BE2C (cell line): Measurements from ENCODE around the gene SLC46A1. TPM values are rescaled to one million over a fixed set of nuclear protein-coding genes. Genes with fewer than 3 reads are reported as not detected.
"Not testable (repeated sequence)": the region's sequence is repeated elsewhere in the genome, so short reads cannot be mapped to it uniquely, and the experiment has no call there.

Experiments used
- DNase-seq: peaks from one replicate; pipeline ENCODE4 v3.0.0-alpha.2; 2020
- H3K27me3 ChIP-seq: fragments of 250-450 bp; sonication (Bioruptor Pico); 2 replicates; pipeline ENCODE4 v1.5.1; 2020; ENCODE audit warnings: mild to moderate bottlenecking
- H3K36me3 ChIP-seq: fragments of 250-450 bp; sonication (Bioruptor Pico); 2 replicates; pipeline ENCODE4 v1.5.1; 2020; ENCODE audit warnings: mild to moderate bottlenecking
- H3K4me1 ChIP-seq: fragments of 250-450 bp; sonication (Bioruptor Pico); 2 replicates; pipeline ENCODE4 v1.5.1; 2020
- H3K4me3 ChIP-seq: 2 replicates; pipeline ENCODE4 v1.5.1; 2011; ENCODE audit warnings: low read depth, low read length
- H3K9me3 ChIP-seq: fragments of 250-450 bp; sonication (Bioruptor Pico); 2 replicates; pipeline ENCODE4 v1.5.1; 2020
- CTCF ChIP-seq: IDR thresholded peaks from 2 replicates; pipeline ENCODE4 v1.5.1; 2012; ENCODE audit warnings: mild to moderate bottlenecking, low read depth, low read length
- polyA plus RNA-seq: library from polyadenylated mRNA; unstranded; fragments of >200 nt; gene quantifications from one replicate; pipeline ENCODE4 v1.2.1, GENCODE V29; 2012; ENCODE audit warnings: low read depth, missing spikeins; ENCODE audit not compliant: insufficient read length, insufficient read depth

SLC46A1 gene
- polyA plus RNA-seq, result 7.7 TPM

- Histone ChIP-seq H3K27me3 (no peaks in the 10 kb centered on the region), H3K9me3 (no peaks in the 10 kb centered on the region), H3K36me3 (no peaks in the 10 kb centered on the region), H3K4me1 (no peaks in the 10 kb centered on the region), H3K4me3 (peak within 1 kb of the TSS; percentile 62)
- DNase-seq, result peak; percentile 51
- TF ChIP-seq CTCF, result no peak
These were observed at the start of gene SLC46A1 for GRCh38 chr17:28405632-28406472. Gene SLC46A1 (minus strand): TSS chr17:28406212. CDS start chr17:28406114, 98 bp downstream.

DNA sequence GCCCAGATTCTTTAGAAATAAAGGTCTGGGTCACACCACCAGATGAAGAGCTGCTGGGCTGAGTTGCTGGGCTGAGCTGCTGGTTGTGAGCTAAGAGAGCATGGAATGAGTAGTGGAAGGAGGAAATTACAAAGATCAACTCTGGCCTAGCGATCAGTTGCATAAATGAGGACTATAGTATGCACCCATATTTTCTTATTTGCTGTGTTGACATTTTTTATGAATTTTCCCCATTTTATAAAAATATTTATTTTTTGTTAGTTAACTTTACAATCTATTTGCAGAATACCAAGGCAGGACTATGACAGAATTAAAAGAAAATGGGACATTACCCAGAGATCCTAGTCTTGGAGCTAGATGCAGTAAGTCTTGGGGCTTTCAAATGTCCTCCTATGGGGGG lies 43.8 kb upstream of the SLC46A1 start:
- no peaks in the 10 kb centered on the region for H3K36me3 ChIP-seq
- H3K4me3 ChIP-seq, result no peak overlapping the region
- H3K4me1 ChIP-seq, result no peaks in the 10 kb centered on the region
- H3K27me3 ChIP-seq, result no peaks in the 10 kb centered on the region; the same call in 1 of the 2 replicates
- no peak for DNase-seq
- no peaks in the 10 kb centered on the region for H3K9me3 ChIP-seq
- TF ChIP-seq CTCF, result no peak

GRCh38 chr17:28447396-28447760 lies 41.4 kb upstream of the SLC46A1 start:
- no peak for TF ChIP-seq CTCF
- no peaks in the 10 kb centered on the region; the same call in 1 of the 2 replicates for H3K27me3 ChIP-seq
- DNase-seq, result no peak
- H3K9me3 ChIP-seq, result no peaks in the 10 kb centered on the region
- H3K36me3 ChIP-seq, result no peaks in the 10 kb centered on the region
- H3K4me3 ChIP-seq, result no peak overlapping the region
- H3K4me1 ChIP-seq, result no peaks in the 10 kb centered on the region

DNA sequence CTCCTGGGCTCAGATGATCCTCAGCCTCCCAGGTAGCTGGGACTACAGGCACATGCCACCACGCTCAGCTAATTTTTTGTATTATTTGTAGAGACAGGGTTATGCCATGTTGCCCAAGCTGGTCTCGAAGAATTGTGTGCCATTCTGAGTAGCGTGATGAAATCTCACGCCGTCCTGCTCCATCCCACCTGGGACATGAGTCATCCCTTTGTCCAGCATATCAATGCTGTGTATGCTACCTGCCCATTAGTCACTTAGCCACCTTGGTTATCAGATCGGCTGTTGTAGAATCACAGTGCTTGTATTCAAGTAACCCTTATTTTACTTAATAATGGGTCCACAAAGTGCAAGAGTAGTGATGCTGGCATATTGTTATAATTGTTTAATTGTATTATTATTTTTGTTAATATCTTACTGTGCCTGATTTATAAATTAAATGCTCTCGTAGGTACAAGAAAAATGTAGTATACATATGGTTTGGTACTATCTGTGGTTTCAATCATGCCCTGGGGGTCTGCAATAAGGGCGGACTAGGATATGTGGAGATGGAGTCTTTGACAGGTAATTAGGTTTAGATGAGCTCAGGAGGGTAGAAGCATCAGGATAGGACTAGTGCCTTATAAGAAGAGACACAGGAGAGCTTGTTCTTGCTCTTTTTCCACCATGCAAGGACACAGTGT lies 40.8 kb upstream of the SLC46A1 start:
- no peak for TF ChIP-seq CTCF
- H3K27me3 ChIP-seq, result no peaks in the 10 kb centered on the region
- no peaks in the 10 kb centered on the region for H3K4me1 ChIP-seq
- H3K36me3 ChIP-seq, result no peaks in the 10 kb centered on the region
- H3K4me3 ChIP-seq, result no peak overlapping the region
- DNase-seq, result no peak
- no peaks in the 10 kb centered on the region for H3K9me3 ChIP-seq

GRCh38 chr17:28443901-28444638 lies 38.1 kb upstream of the SLC46A1 start:
- H3K36me3 ChIP-seq, result no peaks in the 10 kb centered on the region
- H3K9me3 ChIP-seq, result no peaks in the 10 kb centered on the region
- DNase-seq, result no peak
- no peak for TF ChIP-seq CTCF
- no peaks in the 10 kb centered on the region for H3K27me3 ChIP-seq
- no peaks in the 10 kb centered on the region for H3K4me1 ChIP-seq
- no peak overlapping the region for H3K4me3 ChIP-seq

DNA sequence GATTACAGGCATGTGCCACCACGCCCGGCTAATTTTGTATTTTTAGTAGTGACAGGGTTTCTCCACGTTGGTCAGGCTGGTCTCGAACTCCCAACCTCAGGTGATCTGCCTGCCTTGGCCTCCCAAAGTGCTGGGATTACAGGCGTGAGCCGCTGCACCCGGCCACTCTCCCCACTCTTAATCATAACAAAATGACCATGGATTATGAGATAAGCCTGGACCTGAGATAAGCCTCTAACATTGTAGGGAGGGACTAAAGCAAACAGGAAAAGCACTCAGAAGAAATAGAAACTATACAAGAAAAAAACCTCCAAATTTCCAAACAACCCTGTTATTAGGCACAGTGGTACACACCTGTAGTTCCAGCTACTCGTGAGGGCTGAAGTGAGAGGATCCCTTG lies 28.3 kb upstream of the SLC46A1 start:
- not testable (repeated sequence) for DNase-seq, H3K4me3 ChIP-seq, H3K27me3 ChIP-seq, H3K4me1 ChIP-seq, H3K36me3 ChIP-seq, H3K9me3 ChIP-seq
